GM12875 (cell line): ENCODE results near the gene SDF2.
"Not testable (repeated sequence)": the region's sequence is repeated elsewhere in the genome, so short reads cannot be mapped to it uniquely, and the experiment has no call there.

Experiments used
- H3K4me3 ChIP-seq: one replicate; pipeline ENCODE4 v1.5.1; 2011; ENCODE audit warnings: low read depth, low read length, control low read depth
- CTCF ChIP-seq: IDR thresholded peaks from 2 replicates; pipeline ENCODE4 v1.5.1; 2011; ENCODE audit warnings: low read depth, mild to moderate bottlenecking, control low read depth, inconsistent platforms, low read length, moderate library complexity, borderline replicate concordance; ENCODE audit not compliant: insufficient read depth

SDF2 gene

GRCh38 chr17:28663723-28664122, 2.0 kb upstream of the SDF2 start:
- no peak for TF ChIP-seq CTCF
- H3K4me3 ChIP-seq, result no peak overlapping the region

GRCh38 chr17:28662527-28662829, 772 bp upstream of the SDF2 start:
- peak overlapping the region; percentile 98 for H3K4me3 ChIP-seq
- TF ChIP-seq CTCF, result no peak

GRCh38 chr17:28659497-28659881, 2.2 kb downstream of the SDF2 start:
- not testable (repeated sequence) for H3K4me3 ChIP-seq

GRCh38 chr17:28658766-28659496, 2.8 kb downstream of the SDF2 start:
- not testable (repeated sequence) for H3K4me3 ChIP-seq

- not testable (repeated sequence) for H3K4me3 ChIP-seq
Observed at GRCh38 chr17:28658342-28658741, 3.4 kb downstream of the SDF2 start.

- no peak overlapping the region for H3K4me3 ChIP-seq
- no peak for TF ChIP-seq CTCF
Observed at GRCh38 chr17:28657756-28658155, 4.0 kb downstream of the SDF2 start.

DNA sequence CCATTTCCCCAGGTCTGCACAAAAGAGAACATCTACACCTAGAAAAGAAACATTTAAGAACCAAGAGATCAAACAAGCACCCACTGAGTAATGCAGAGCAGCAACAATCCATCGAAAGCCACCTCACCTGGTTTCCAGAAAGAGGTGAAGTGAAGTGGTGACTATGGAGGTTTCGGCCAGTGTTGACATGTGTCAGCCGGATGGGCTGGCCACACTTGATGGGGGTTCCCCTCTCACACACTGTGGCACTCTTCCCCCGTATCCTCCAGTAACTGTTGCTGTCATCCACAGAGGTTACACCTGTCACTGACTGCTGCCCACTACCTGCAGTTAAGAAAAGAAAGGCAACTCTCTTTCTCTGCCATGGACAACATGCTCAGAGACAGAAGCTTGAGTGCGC, 6.5 kb downstream of the SDF2 start:
- TF ChIP-seq CTCF, result no peak
- H3K4me3 ChIP-seq, result no peak overlapping the region

DNA sequence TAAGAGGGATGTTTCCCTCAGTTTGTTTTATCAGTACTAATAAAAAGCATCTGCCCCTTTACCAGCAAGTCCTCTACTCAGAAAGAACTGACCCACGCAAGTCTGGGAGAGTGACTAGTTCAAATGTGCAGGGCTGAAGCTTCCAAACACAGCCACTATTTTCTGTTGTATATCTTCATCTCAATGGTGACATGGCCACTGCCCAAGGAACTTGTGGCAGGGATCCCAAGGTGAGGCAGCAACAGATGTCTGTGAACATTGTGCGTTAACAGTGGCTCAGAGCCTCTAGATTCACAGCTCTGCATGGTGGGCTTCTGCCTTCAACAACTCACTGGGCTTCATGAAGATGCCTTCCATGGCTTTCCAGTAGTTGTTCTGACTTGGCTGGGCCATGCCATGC, 13.0 kb downstream of the SDF2 start:
- H3K4me3 ChIP-seq, result no peak overlapping the region
- TF ChIP-seq CTCF, result no peak

DNA sequence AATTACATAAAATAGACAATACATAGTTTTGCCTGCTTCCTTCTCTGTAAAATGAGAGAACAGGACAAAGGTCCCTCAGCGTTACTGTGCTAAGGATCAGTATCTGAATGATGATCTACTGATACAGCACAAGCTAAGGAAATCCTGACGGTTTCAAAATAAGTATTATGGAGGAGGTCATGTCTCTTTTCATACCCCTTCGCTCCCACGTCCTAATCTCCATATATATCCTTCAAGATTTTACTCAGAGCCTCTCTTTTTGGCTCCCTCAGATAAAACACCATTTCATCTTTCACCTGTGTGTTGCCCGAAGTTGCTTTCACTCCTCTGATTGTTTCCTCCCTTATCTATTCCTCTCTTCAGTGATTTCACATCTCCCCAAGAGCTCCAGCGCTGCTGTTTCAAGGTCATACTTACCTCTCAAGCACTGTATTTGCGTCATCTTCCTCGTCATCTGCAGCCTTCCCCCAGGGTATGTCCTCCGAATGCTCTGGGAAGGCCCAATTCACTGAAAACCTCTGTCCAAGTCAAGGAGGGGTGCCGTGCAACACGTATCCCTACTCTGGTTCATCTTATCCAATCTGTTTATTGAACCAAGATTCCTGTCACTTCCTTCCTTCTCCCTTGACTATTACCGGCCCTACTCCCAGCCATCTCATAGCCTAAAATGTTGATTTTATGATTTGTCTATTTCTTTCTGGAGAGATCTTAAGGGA, 15.5 kb downstream of the SDF2 start:
- no peak overlapping the region for H3K4me3 ChIP-seq
- no peak for TF ChIP-seq CTCF
